ENCODE results near the gene LPAR4.
"Not testable (repeated sequence)": the region's sequence is repeated elsewhere in the genome, so short reads cannot be mapped to it uniquely, and the experiment has no call there.

Gene LPAR4

GRCh38 chrX:78796916-78797315 lies 49.4 kb downstream of the LPAR4 start:
- Mint-ChIP-seq H3K4me1 (peaks cover 0 to 13% of the 10 kb centered on the region in 2 donors), H3K4me3 (no peak overlapping the region), H3K27me3 (no peaks in the 10 kb centered on the region), H3K27ac (no peak overlapping the region), H3K36me3 (peaks cover 3 to 6% of the 10 kb centered on the region in 2 donors), H3K9me3 (peaks cover 3 to 5% of the 10 kb centered on the region in 2 donors)
- DNase-seq = no peak
- no peak for ATAC-seq (replicated peaks)

- Mint-ChIP-seq H3K4me1 (peaks cover 0 to 13% of the 10 kb centered on the region in 2 donors), H3K4me3 (no peak overlapping the region), H3K27me3 (no peaks in the 10 kb centered on the region), H3K27ac (no peak overlapping the region), H3K9me3 (peaks cover 3 to 8% of the 10 kb centered on the region in 2 donors), H3K36me3 (peaks cover 3 to 6% of the 10 kb centered on the region in 2 donors)
- ATAC-seq (replicated peaks) = no peak
- no peak for DNase-seq
These were observed 52.6 kb downstream of the LPAR4 start for GRCh38 chrX:78800114-78800513.

GRCh38 chrX:78800694-78801093 lies 53.2 kb downstream of the LPAR4 start:
- peaks cover 3 to 6% of the 10 kb centered on the region in 2 donors for H3K36me3 Mint-ChIP-seq
- peaks cover 0 to 13% of the 10 kb centered on the region in 2 donors for H3K4me1 Mint-ChIP-seq

GRCh38 chrX:78801522-78801921 lies 54.0 kb downstream of the LPAR4 start:
- no peak overlapping the region for H3K4me3 Mint-ChIP-seq
- no peak overlapping the region for H3K27ac Mint-ChIP-seq
- H3K27me3 Mint-ChIP-seq = no peaks in the 10 kb centered on the region
- peaks cover 3 to 6% of the 10 kb centered on the region in 2 donors for H3K36me3 Mint-ChIP-seq
- H3K9me3 Mint-ChIP-seq = peaks cover 3 to 9% of the 10 kb centered on the region in 2 donors
- DNase-seq (no peak), ATAC-seq (replicated peaks) (no peak)
- peaks cover 0 to 13% of the 10 kb centered on the region in 2 donors for H3K4me1 Mint-ChIP-seq

More at GRCh38 chrX:78800694-78801093, 53.2 kb downstream of the LPAR4 start:
- Mint-ChIP-seq H3K27me3 (no peaks in the 10 kb centered on the region), H3K4me3 (no peak overlapping the region), H3K27ac (no peak overlapping the region), H3K9me3 (peaks cover 3 to 9% of the 10 kb centered on the region in 2 donors)
- DNase-seq = no peak
- ATAC-seq (replicated peaks) = peak; percentile 60 to 73

- not testable (repeated sequence) for H3K36me3 Mint-ChIP-seq, H3K27ac Mint-ChIP-seq
- peaks cover 0 to 13% of the 10 kb centered on the region in 2 donors for H3K4me1 Mint-ChIP-seq
These were observed 55.0 kb downstream of the LPAR4 start for GRCh38 chrX:78802526-78802925.

More at GRCh38 chrX:78802526-78802925, 55.0 kb downstream of the LPAR4 start:
- ATAC-seq (replicated peaks); H3K4me3 Mint-ChIP-seq; DNase-seq; H3K27me3 Mint-ChIP-seq; H3K9me3 Mint-ChIP-seq: not testable (repeated sequence)

All from stimulated activated naive B cell treated with anti-CD40 and anti-IgM and Interleukin-4, amounts not matched to agents 10 μg/mL and 1 μg/mL and 100 μg/mL, for 72 hours (primary cell).